ENCODE data around the gene BOK.

DNA sequence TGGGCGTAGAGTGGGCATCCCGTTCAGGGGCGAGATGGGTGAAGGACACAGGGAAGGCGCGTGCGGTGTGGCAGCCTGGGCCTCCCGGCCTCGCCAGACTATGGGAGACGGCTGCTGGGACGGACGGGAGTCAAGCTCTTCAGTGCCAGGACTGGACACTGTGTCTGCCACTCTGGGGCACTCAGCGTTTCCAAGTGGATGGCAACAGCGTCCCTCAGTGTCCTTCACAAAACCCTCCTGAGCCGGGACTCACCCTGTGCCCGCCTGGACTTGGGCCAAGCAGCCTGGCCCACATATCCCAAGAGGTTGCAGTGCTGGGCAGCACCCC, 16.3 kb upstream of the BOK start:
- TF ChIP-seq, protein P1, sequence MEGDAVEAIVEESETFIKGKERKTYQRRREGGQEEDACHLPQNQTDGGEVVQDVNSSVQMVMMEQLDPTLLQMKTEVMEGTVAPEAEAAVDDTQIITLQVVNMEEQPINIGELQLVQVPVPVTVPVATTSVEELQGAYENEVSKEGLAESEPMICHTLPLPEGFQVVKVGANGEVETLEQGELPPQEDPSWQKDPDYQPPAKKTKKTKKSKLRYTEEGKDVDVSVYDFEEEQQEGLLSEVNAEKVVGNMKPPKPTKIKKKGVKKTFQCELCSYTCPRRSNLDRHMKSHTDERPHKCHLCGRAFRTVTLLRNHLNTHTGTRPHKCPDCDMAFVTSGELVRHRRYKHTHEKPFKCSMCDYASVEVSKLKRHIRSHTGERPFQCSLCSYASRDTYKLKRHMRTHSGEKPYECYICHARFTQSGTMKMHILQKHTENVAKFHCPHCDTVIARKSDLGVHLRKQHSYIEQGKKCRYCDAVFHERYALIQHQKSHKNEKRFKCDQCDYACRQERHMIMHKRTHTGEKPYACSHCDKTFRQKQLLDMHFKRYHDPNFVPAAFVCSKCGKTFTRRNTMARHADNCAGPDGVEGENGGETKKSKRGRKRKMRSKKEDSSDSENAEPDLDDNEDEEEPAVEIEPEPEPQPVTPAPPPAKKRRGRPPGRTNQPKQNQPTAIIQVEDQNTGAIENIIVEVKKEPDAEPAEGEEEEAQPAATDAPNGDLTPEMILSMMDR (IDR thresholded peaks at IDR 0.05) = no peak
- no peak for TF ChIP-seq POLR2A (IDR thresholded peaks at IDR 0.05)
- no peak for TF ChIP-seq POLR2AphosphoS5 (IDR thresholded peaks at IDR 0.05; ENCODE audit: insufficient read depth in 1 of 2, low read depth in 1 of 2)

Data from vagina (tissue), 2 donors.